Naive thymus-derived CD4-positive, alpha-beta T cell (primary cell): ENCODE results near the gene MYH10. TPM values are rescaled to one million over a fixed set of nuclear protein-coding genes. Genes with fewer than 3 reads are reported as not detected.
A peak's percentile ranks its signal among the peaks of the same experiment; 100 is the strongest.

Source experiments
- ATAC-seq: fragments of 150-1000 bp; cut with Tn5 transposase; 2 replicates; pipeline ENCODE4 v1.10.0; 2021; ENCODE audit warnings: mild to moderate bottlenecking, moderate library complexity
- CTCF ChIA-PET: fragments of 350-600 bp; sonication (Branson Sonifier 250); formaldehyde crosslinking; loops from one replicate; lab custom pipeline; 2021; ENCODE audit warnings: antibody characterized with exemption; lab: Charles Lee
- POLR2A ChIA-PET: fragments of 350-600 bp; sonication (Branson Sonifier 250); formaldehyde crosslinking; loops from one replicate; lab custom pipeline; 2021; ENCODE audit warnings: antibody characterized with exemption, inconsistent platforms; lab: Charles Lee
- DNase-seq, 9 donors: peaks; one replicate each; pipeline versions ENCODE4 v3.0.0 to v3.0.0-alpha.2; 2020 to 2022; ENCODE audit warnings: mixed read lengths in 1 of 9
- H3K27ac ChIP-seq: one replicate; pipeline ENCODE4 v1.7.0; 2013; ENCODE audit warnings: mild to moderate bottlenecking, low read depth, low read length, moderate library complexity
- H3K27me3 ChIP-seq, 2 donors: one replicate each; pipeline ENCODE4 v1.7.0; 2013; ENCODE audit warnings: low read length in 2 of 2, mild to moderate bottlenecking in 2 of 2, moderate library complexity in 2 of 2; ENCODE audit not compliant: control insufficient read depth in 2 of 2, insufficient read depth in 2 of 2
- H3K36me3 ChIP-seq, 3 experiments: 1 replicate in 2 of 3; 2 replicates in 1 of 3; pipeline ENCODE4 v1.7.0; 2013; ENCODE audit warnings: low read length in 3 of 3, mild to moderate bottlenecking in 3 of 3, moderate library complexity in 1 of 3; ENCODE audit not compliant: insufficient read depth in 3 of 3, control insufficient read depth in 2 of 3
- H3K4me1 ChIP-seq, 2 donors: one replicate each; pipeline ENCODE4 v1.7.0; 2013; ENCODE audit warnings: low read length in 2 of 2, mild to moderate bottlenecking in 2 of 2, moderate library complexity in 1 of 2; ENCODE audit not compliant: control insufficient read depth in 2 of 2, insufficient read depth in 2 of 2
- H3K4me3 ChIP-seq: 2 replicates; pipeline ENCODE4 v1.7.0; 2013; ENCODE audit warnings: mild to moderate bottlenecking, low read length
- H3K9me3 ChIP-seq, 3 experiments: 1 replicate in 2 of 3; 2 replicates in 1 of 3; pipeline ENCODE4 v1.7.0; 2013; ENCODE audit warnings: low read length in 3 of 3; ENCODE audit not compliant: control insufficient read depth in 2 of 3
- H3K27ac Mint-ChIP-seq, 9 donors: one replicate each; pipeline ENCODE4 v1.8.0; 2020 to 2022; ENCODE audit warnings: mixed read lengths in 9 of 9, mild to moderate bottlenecking in 8 of 9, moderate library complexity in 5 of 9, inconsistent platforms in 2 of 9
- H3K27me3 Mint-ChIP-seq, 5 donors: one replicate each; pipeline ENCODE4 v1.8.0; 2021 to 2022; ENCODE audit warnings: mixed read lengths in 5 of 5, mild to moderate bottlenecking in 1 of 5
- H3K36me3 Mint-ChIP-seq, 5 donors: one replicate each; pipeline ENCODE4 v1.8.0; 2020 to 2022; ENCODE audit warnings: mixed read lengths in 5 of 5, mild to moderate bottlenecking in 3 of 5, inconsistent platforms in 1 of 5
- H3K4me1 Mint-ChIP-seq, 7 donors: one replicate each; pipeline ENCODE4 v1.8.0; 2020 to 2022; ENCODE audit warnings: mixed read lengths in 7 of 7, mild to moderate bottlenecking in 3 of 7, inconsistent platforms in 1 of 7
- H3K4me3 Mint-ChIP-seq, 10 donors: one replicate each; pipeline ENCODE4 v1.8.0; 2020 to 2022; ENCODE audit warnings: mild to moderate bottlenecking in 10 of 10, mixed read lengths in 10 of 10, moderate library complexity in 6 of 10, inconsistent platforms in 2 of 10
- H3K9me3 Mint-ChIP-seq, 11 donors: one replicate each; pipeline ENCODE4 v1.8.0; 2020 to 2022; ENCODE audit warnings: mixed read lengths in 11 of 11, mild to moderate bottlenecking in 4 of 11, inconsistent platforms in 1 of 11, moderate library complexity in 1 of 11
- intact Hi-C, 2 donors: fragments of 100-400 bp; cut with micrococcal nuclease; formaldehyde crosslinking; loops; one replicate each; pipeline ENCODE4 v1.15.1; 2023
- polyA plus RNA-seq, 2 donors: library from polyadenylated mRNA; unstranded; fragments of 300-500 nt; fragmentation: Illumina TruSeq; gene quantifications; one replicate each; pipeline ENCODE4 v1.2.3, GENCODE V29; 2021
- total RNA-seq, 6 experiments: library from RNA in 5 of 6; stranded (reverse) in 5 of 6; gene quantifications; 1 replicate in 5 of 6; 2 replicates in 1 of 6; pipeline ENCODE4 v1.2.3 and lab custom pipeline; 2021 to 2026

Gene MYH10
- total and polyA plus RNA-seq, 7 experiments from 2014 or later = 0.85 to 10.0 (median 2.0) TPM

- no peak overlapping the region for H3K4me3 Mint-ChIP-seq
- Histone ChIP-seq H3K4me3 (no peak overlapping the region), H3K27ac (no peak overlapping the region), H3K4me1 (no peaks in the 10 kb centered on the region), H3K36me3 (no peaks in the 10 kb centered on the region), H3K27me3 (no peaks in the 10 kb centered on the region), H3K9me3 (peaks cover 0 to 7% (median 0%) of the 10 kb centered on the region in 3 experiments)
- peaks cover 0 to 17% (median 5%) of the 10 kb centered on the region in 11 donors for H3K9me3 Mint-ChIP-seq
- no peaks in the 10 kb centered on the region for H3K4me1 Mint-ChIP-seq
- DNase-seq = no peak
- CTCF ChIA-PET = no interaction called here
- H3K36me3 Mint-ChIP-seq = peaks cover 9 to 45% (median 29%) of the 10 kb centered on the region in 5 donors
- intact Hi-C loops = no loop called here
- POLR2A ChIA-PET = no interaction called here
- ATAC-seq = no peak
- H3K27me3 Mint-ChIP-seq = no peaks in the 10 kb centered on the region
- H3K27ac Mint-ChIP-seq = peak overlapping the region in 1 of 9 donors; percentile 38
These were observed 140.1 kb downstream of the MYH10 start for GRCh38 chr17:8490256-8491023.

- POLR2A ChIA-PET = no interaction called here
- no peaks in the 10 kb centered on the region for H3K27me3 Mint-ChIP-seq
These were observed 140.7 kb downstream of the MYH10 start for GRCh38 chr17:8489841-8490240.

GRCh38 chr17:8488901-8489300, 141.6 kb downstream of the MYH10 start:
- no peaks in the 10 kb centered on the region for H3K27me3 Mint-ChIP-seq
- H3K36me3 Mint-ChIP-seq = peaks cover 9 to 49% (median 35%) of the 10 kb centered on the region in 5 donors
- Histone ChIP-seq H3K36me3 (peaks cover 0 to under 1% (median 0%) of the 10 kb centered on the region in 3 experiments), H3K4me1 (no peaks in the 10 kb centered on the region), H3K27ac (no peak overlapping the region), H3K4me3 (no peak overlapping the region), H3K27me3 (no peaks in the 10 kb centered on the region), H3K9me3 (peaks cover 0 to 10% (median 0%) of the 10 kb centered on the region in 3 experiments)
- ATAC-seq (no peak), DNase-seq (no peak)
- CTCF ChIA-PET = no interaction called here
- intact Hi-C loops = no loop called here
- peak overlapping the region in 1 of 9 donors; percentile 44 for H3K27ac Mint-ChIP-seq
- H3K4me3 Mint-ChIP-seq = no peak overlapping the region
- H3K4me1 Mint-ChIP-seq = no peaks in the 10 kb centered on the region
- POLR2A ChIA-PET = interaction anchor here (0.6 kb wide), 1 partner anchor 303 kb away, joined by 3 read pairs; no protein-coding TSS in a partner anchor
- H3K9me3 Mint-ChIP-seq = peaks cover 0 to 27% (median 8%) of the 10 kb centered on the region in 11 donors

More at GRCh38 chr17:8489841-8490240, 140.7 kb downstream of the MYH10 start:
- H3K9me3 Mint-ChIP-seq = peaks cover 0 to 21% (median 5%) of the 10 kb centered on the region in 11 donors
- intact Hi-C loops = no loop called here
- no peak overlapping the region for H3K4me3 Mint-ChIP-seq
- H3K36me3 Mint-ChIP-seq = peaks cover 9 to 45% (median 31%) of the 10 kb centered on the region in 5 donors
- H3K27ac Mint-ChIP-seq = no peak overlapping the region
- Histone ChIP-seq H3K27me3 (no peaks in the 10 kb centered on the region), H3K4me3 (no peak overlapping the region), H3K4me1 (no peaks in the 10 kb centered on the region), H3K36me3 (no peaks in the 10 kb centered on the region), H3K9me3 (peaks cover 0 to 7% (median 0%) of the 10 kb centered on the region in 3 experiments), H3K27ac (no peak overlapping the region)
- no peak for ATAC-seq
- no peaks in the 10 kb centered on the region for H3K4me1 Mint-ChIP-seq
- DNase-seq = no peak
- CTCF ChIA-PET = no interaction called here

GRCh38 chr17:8488491-8488890, 142.0 kb downstream of the MYH10 start:
- CTCF ChIA-PET = no interaction called here
- Histone ChIP-seq H3K27me3 (no peaks in the 10 kb centered on the region), H3K9me3 (peaks cover 0 to 10% (median 0%) of the 10 kb centered on the region in 3 experiments), H3K27ac (no peak overlapping the region), H3K36me3 (peaks cover 0 to 4% (median 0%) of the 10 kb centered on the region in 3 experiments), H3K4me3 (no peak overlapping the region), H3K4me1 (no peaks in the 10 kb centered on the region)
- POLR2A ChIA-PET = no interaction called here
- ATAC-seq = peak; percentile 31
- Mint-ChIP-seq H3K27ac (peak overlapping the region in 1 of 9 donors; percentile 30), H3K4me3 (no peak overlapping the region), H3K36me3 (peaks cover 9 to 52% (median 32%) of the 10 kb centered on the region in 5 donors), H3K27me3 (no peaks in the 10 kb centered on the region), H3K9me3 (peaks cover 0 to 31% (median 11%) of the 10 kb centered on the region in 11 donors), H3K4me1 (no peaks in the 10 kb centered on the region)
- no peak for DNase-seq
- intact Hi-C loops = no loop called here

- Mint-ChIP-seq H3K9me3 (peaks cover 3 to 38% (median 16%) of the 10 kb centered on the region in 11 donors), H3K4me1 (no peaks in the 10 kb centered on the region), H3K27ac (no peak overlapping the region), H3K4me3 (peak overlapping the region in 1 of 10 donors; percentile 75), H3K36me3 (peaks cover 8 to 57% (median 39%) of the 10 kb centered on the region in 5 donors), H3K27me3 (no peaks in the 10 kb centered on the region)
- intact Hi-C loops = no loop called here
- ATAC-seq = peak; percentile 8
- H3K36me3 ChIP-seq = peaks cover 0 to 5% (median 0%) of the 10 kb centered on the region in 3 experiments
- H3K4me3 ChIP-seq = no peak overlapping the region
- ChIA-PET POLR2A (no interaction called here), CTCF (no interaction called here)
- H3K9me3 ChIP-seq = peaks cover 0 to 10% (median 0%) of the 10 kb centered on the region in 3 experiments
- no peak for DNase-seq
- H3K4me1 ChIP-seq = no peaks in the 10 kb centered on the region
- no peaks in the 10 kb centered on the region for H3K27me3 ChIP-seq
- no peak overlapping the region for H3K27ac ChIP-seq
These were observed 142.8 kb downstream of the MYH10 start for GRCh38 chr17:8487743-8488142.

GRCh38 chr17:8487130-8487645, 143.3 kb downstream of the MYH10 start:
- Mint-ChIP-seq H3K9me3 (peaks cover 3 to 41% (median 15%) of the 10 kb centered on the region in 11 donors), H3K4me3 (no peak overlapping the region), H3K27ac (no peak overlapping the region), H3K27me3 (no peaks in the 10 kb centered on the region), H3K36me3 (peaks cover 10 to 60% (median 45%) of the 10 kb centered on the region in 5 donors), H3K4me1 (no peaks in the 10 kb centered on the region)
- ATAC-seq (no peak), DNase-seq (no peak)
- ChIA-PET POLR2A (no interaction called here), CTCF (no interaction called here)
- no peak overlapping the region for H3K27ac ChIP-seq
- H3K27me3 ChIP-seq = no peaks in the 10 kb centered on the region
- no peak overlapping the region for H3K4me3 ChIP-seq
- H3K36me3 ChIP-seq = peaks cover 0 to 5% (median 0%) of the 10 kb centered on the region in 3 experiments
- peaks cover 0 to 8% (median 0%) of the 10 kb centered on the region in 3 experiments for H3K9me3 ChIP-seq
- intact Hi-C loops = no loop called here
- no peaks in the 10 kb centered on the region for H3K4me1 ChIP-seq
